Sigmoid colon (tissue), 7 donors: ENCODE data around the gene HNRNPU. TPM values are rescaled to one million over a fixed set of nuclear protein-coding genes. Genes with fewer than 3 reads are reported as not detected.

Experiments
- DNase-seq: peaks from one replicate; pipeline ENCODE4 v3.0.0-alpha.2; 2019
- H3K27ac ChIP-seq, 4 donors: fragments of 200-600 bp; sonication (generic); one replicate each; pipeline ENCODE4 v1.5.1; 2016 to 2019; ENCODE audit warnings: mild to moderate bottlenecking in 1 of 4
- H3K27me3 ChIP-seq, 3 donors: fragments of 200-600 bp; sonication (generic); one replicate each; pipeline ENCODE4 v1.5.1; 2019; ENCODE audit warnings: mild to moderate bottlenecking in 1 of 3
- H3K36me3 ChIP-seq, 4 donors: fragments of 200-600 bp; sonication (generic); one replicate each; pipeline ENCODE4 v1.5.1; 2016 to 2019
- H3K4me1 ChIP-seq, 4 donors: fragments of 200-600 bp; sonication (generic); one replicate each; pipeline ENCODE4 v1.5.1; 2017 to 2019
- H3K4me3 ChIP-seq, 4 donors: fragments of 200-600 bp; sonication (generic); one replicate each; pipeline ENCODE4 v1.5.1; 2017 to 2019; ENCODE audit warnings: mild to moderate bottlenecking in 2 of 4, moderate library complexity in 1 of 4
- H3K9me3 ChIP-seq, 4 donors: fragments of 200-600 bp in 3 of 4; sonication (generic) in 3 of 4; one replicate each; pipeline versions ENCODE4 v1.5.1 to v1.6.1; 2013 to 2019
- EP300 ChIP-seq, 4 donors: sonication (generic); formaldehyde crosslinking; IDR thresholded peaks; one replicate each; pipeline ENCODE4 v1.6.1; 2017; ENCODE audit warnings: antibody characterized with exemption in 4 of 4
- POLR2A ChIP-seq, 2 donors: fragments of 450-650 bp; IDR thresholded peaks; one replicate each; pipeline ENCODE4 v1.6.1; 2016; ENCODE audit warnings: antibody characterized with exemption in 2 of 2, mild to moderate bottlenecking in 2 of 2, moderate library complexity in 2 of 2
- POLR2AphosphoS5 ChIP-seq, 4 donors: sonication (generic); formaldehyde crosslinking; IDR thresholded peaks; one replicate each; pipeline ENCODE4 v1.6.1; 2017; ENCODE audit warnings: antibody characterized with exemption in 4 of 4
- WGBS, 2 donors: extraction: QIAGEN DNeasy Blood & Tissue Kit; methylation state at CpG; one replicate each; pipeline ENCODE4 v1.1.7; 2013; 5-methylcytosine and 5-hydroxymethylcytosine counted together
- intact Hi-C: fragments of 100-400 bp; cut with DNase I; formaldehyde crosslinking; loops from one replicate; pipeline ENCODE4 v1.15.1; 2023
- polyA plus RNA-seq, 3 donors: library from polyadenylated mRNA; stranded (reverse); fragments of 200-250 nt; gene quantifications; one replicate each; pipeline ENCODE4 v1.2.3, GENCODE V29; 2013
- total RNA-seq, 4 donors: library from RNA; depleted of rRNA; stranded (reverse); fragments of >200 nt; gene quantifications; one replicate each; pipeline ENCODE4 v1.1.0, GENCODE V29; 2016
- TF ChIP-seq, protein P1 (sequence below), 4 experiments: fragments of 450-650 bp in 3 of 4; fragments of 200-600 bp in 1 of 4; IDR thresholded peaks; one replicate each; pipeline ENCODE4 v1.5.1; 2016 to 2019; ENCODE audit warnings: antibody characterized with exemption in 4 of 4, mild to moderate bottlenecking in 3 of 4, moderate library complexity in 2 of 4
- donor health status: healthy with polysubstance abuse.
- donor health status: Bipolar disorder and iron deficiency.
- donor health status: healthy.

The HNRNPU gene
- total and polyA plus RNA-seq, 7 donors, result 71.0 to 339 (median 264) TPM

- intact Hi-C loops, result no loop called here
- 52 to 79% methylated on average over 3 of the region's 3 CpGs for WGBS, 2 donors
- H3K4me1 ChIP-seq, result peaks cover 0 to 25% (median 12%) of the 10 kb centered on the region in 4 donors
- no peak for DNase-seq
- H3K36me3 ChIP-seq, result peaks cover 20 to 100% (median 33%) of the 10 kb centered on the region in 4 donors
- no peaks in the 10 kb centered on the region for H3K9me3 ChIP-seq
- H3K4me3 ChIP-seq, result no peak overlapping the region
- TF ChIP-seq POLR2AphosphoS5 (IDR thresholded peaks at IDR 0.05), result no peak
- TF ChIP-seq POLR2A (IDR thresholded peaks at IDR 0.05), result no peak
- no peak for TF ChIP-seq EP300 (IDR thresholded peaks at IDR 0.05)
- TF ChIP-seq, protein P1, sequence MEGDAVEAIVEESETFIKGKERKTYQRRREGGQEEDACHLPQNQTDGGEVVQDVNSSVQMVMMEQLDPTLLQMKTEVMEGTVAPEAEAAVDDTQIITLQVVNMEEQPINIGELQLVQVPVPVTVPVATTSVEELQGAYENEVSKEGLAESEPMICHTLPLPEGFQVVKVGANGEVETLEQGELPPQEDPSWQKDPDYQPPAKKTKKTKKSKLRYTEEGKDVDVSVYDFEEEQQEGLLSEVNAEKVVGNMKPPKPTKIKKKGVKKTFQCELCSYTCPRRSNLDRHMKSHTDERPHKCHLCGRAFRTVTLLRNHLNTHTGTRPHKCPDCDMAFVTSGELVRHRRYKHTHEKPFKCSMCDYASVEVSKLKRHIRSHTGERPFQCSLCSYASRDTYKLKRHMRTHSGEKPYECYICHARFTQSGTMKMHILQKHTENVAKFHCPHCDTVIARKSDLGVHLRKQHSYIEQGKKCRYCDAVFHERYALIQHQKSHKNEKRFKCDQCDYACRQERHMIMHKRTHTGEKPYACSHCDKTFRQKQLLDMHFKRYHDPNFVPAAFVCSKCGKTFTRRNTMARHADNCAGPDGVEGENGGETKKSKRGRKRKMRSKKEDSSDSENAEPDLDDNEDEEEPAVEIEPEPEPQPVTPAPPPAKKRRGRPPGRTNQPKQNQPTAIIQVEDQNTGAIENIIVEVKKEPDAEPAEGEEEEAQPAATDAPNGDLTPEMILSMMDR (IDR thresholded peaks at IDR 0.05), result no peak
- H3K27ac ChIP-seq, result peak overlapping the region in 1 of 4 donors; percentile 17
- H3K27me3 ChIP-seq, result no peaks in the 10 kb centered on the region
Measured at GRCh38 chr1:244850099-244850852, 14.1 kb downstream of the HNRNPU start.

DNA sequence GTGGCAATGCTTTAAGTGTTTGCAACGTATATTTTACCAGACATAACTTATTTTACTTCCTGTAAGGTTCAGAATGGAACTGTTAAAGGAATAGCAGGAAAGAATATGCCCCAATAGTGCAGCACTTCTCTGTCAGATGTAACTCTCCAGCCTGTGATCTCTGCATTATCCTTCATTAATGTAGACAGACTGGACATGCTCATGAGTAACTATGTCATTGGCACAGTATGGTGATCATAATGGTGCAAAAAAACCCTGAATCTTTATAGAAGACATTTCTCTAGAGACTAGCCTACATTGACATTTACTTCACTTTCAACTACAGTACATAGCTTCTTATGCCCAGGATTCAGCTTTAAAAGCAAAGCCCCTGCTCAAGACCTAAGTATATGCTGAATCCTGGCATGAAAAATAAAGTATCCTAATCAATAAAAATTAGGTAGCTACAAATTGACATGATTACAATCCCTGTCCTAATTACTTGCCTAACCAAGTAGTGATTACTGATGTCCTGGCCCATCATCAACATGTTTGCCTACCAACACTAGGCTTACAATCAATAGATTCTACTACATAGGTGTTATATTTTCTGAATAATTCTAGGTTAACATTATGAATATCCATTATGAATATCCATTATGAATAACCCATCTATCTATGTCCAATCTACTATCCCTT, 15.0 kb downstream of the HNRNPU start:
- Histone ChIP-seq H3K36me3 (peaks cover 15 to 100% (median 32%) of the 10 kb centered on the region in 4 donors), H3K27me3 (no peaks in the 10 kb centered on the region), H3K27ac (no peak overlapping the region), H3K4me1 (peaks cover 0 to 20% (median 4%) of the 10 kb centered on the region in 4 donors), H3K9me3 (no peaks in the 10 kb centered on the region), H3K4me3 (no peak overlapping the region)
- WGBS, 2 donors, result 29 to 41% methylated on average over 1 of the region's 1 CpG
- intact Hi-C loops, result no loop called here
- no peak for TF ChIP-seq EP300 (IDR thresholded peaks at IDR 0.05)
- TF ChIP-seq, protein P1 (IDR thresholded peaks at IDR 0.05), result no peak
- TF ChIP-seq POLR2A (IDR thresholded peaks at IDR 0.05), result no peak
- no peak for TF ChIP-seq POLR2AphosphoS5 (IDR thresholded peaks at IDR 0.05)
- no peak for DNase-seq

GRCh38 chr1:244846653-244847052, 17.7 kb downstream of the HNRNPU start:
- no peak overlapping the region for H3K4me3 ChIP-seq
- 93 to 97% methylated on average over 6 of the region's 6 CpGs for WGBS, 2 donors
- DNase-seq, result no peak
- no peaks in the 10 kb centered on the region for H3K9me3 ChIP-seq
- no peak overlapping the region for H3K27ac ChIP-seq
- H3K4me1 ChIP-seq, result peaks cover 0 to 24% (median 17%) of the 10 kb centered on the region in 4 donors
- intact Hi-C loops, result no loop called here
- TF ChIP-seq, protein P1 (IDR thresholded peaks at IDR 0.05), result no peak
- no peak for TF ChIP-seq POLR2A (IDR thresholded peaks at IDR 0.05)
- no peak for TF ChIP-seq POLR2AphosphoS5 (IDR thresholded peaks at IDR 0.05)
- TF ChIP-seq EP300 (IDR thresholded peaks at IDR 0.05), result no peak
- H3K27me3 ChIP-seq, result no peaks in the 10 kb centered on the region
- H3K36me3 ChIP-seq, result peaks cover 24 to 100% (median 34%) of the 10 kb centered on the region in 4 donors

DNA sequence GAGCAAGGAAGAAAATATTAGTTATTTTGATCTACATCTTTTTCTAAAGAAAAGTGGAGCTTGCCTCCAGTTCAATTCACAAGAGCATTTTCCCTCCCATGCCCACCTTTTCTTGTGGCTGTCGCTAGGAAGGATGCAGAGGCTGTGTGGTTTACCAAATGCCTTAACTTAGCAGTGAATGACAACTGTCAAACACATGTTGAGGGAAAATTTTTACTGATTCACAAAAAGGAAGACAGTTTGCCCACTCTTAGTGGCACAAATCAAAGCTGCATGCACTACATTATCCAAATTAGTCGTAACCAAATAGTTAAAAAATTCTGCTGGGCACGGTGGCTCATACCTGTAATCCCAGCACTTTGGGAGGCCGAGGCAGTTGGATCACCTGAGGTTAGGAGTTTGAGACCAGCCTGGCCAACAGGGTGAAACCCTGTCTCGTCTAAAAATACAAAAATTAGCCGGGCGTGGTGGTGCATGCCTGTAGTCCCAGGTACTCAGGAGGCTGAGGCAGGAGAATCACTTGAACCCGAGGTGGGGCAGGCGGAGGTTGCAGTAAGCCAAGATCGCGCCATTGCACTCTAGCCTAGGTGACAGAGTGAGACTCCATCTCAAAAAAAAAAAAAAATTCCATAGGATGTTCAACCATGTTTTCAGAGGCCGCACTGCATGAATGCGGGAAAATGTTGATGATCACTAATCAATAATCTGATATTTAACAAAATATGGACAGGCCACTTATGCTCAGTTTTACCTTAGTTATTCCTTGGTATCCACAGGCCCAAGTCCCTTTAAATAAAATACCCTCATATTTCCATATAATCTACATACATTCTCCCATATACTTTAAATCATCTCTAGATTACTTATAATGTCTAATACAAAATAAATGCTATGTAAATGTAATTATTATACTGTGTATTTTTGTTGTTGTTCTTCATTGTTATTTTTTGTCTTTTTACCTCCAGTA, 19.9 kb downstream of the HNRNPU start:
- intact Hi-C loops, result loop anchor here (1.0 kb wide), 1 partner anchor 14 kb away; no protein-coding TSS in a partner anchor
- TF ChIP-seq, protein P1 (IDR thresholded peaks at IDR 0.05), result no peak
- TF ChIP-seq EP300 (IDR thresholded peaks at IDR 0.05) (no peak), POLR2A (IDR thresholded peaks at IDR 0.05) (no peak), POLR2AphosphoS5 (IDR thresholded peaks at IDR 0.05) (no peak)
- Histone ChIP-seq H3K36me3 (peaks cover 24 to 79% (median 34%) of the 10 kb centered on the region in 4 donors), H3K27ac (peak overlapping the region in 2 of 4 donors; percentile 3 to 99), H3K4me3 (no peak overlapping the region), H3K9me3 (no peaks in the 10 kb centered on the region), H3K4me1 (peaks cover 0 to 46% (median 36%) of the 10 kb centered on the region in 4 donors), H3K27me3 (no peaks in the 10 kb centered on the region)
- 78 to 84% methylated on average over 13 of the region's 13 CpGs for WGBS, 2 donors
- DNase-seq, result no peak
